Adrenal gland (tissue), 12 donors: ENCODE data around the gene SUSD6. TPM values are rescaled to one million over a fixed set of nuclear protein-coding genes. Genes with fewer than 3 reads are reported as not detected.

ENCODE experiments used
- DNase-seq, 7 donors: peaks; one replicate each; pipeline ENCODE4 v3.0.0-alpha.2; 2019 to 2020
- H3K27ac ChIP-seq, 5 donors: fragments of 200-600 bp; sonication (generic) in 4 of 5; 1 replicate in 3 of 5; 2 replicates in 2 of 5; pipeline versions ENCODE4 v1.5.1 to v1.8.0; 2016 to 2020; ENCODE audit warnings: mild to moderate bottlenecking in 1 of 5
- H3K27me3 ChIP-seq: fragments of 200-600 bp; 2 replicates; pipeline ENCODE4 v1.8.0; 2021
- H3K36me3 ChIP-seq, 2 donors: fragments of 200-600 bp; replicated peaks in 1 of 2; 1 replicate in 1 of 2; 2 replicates in 1 of 2; pipeline versions ENCODE4 v1.5.1 to v1.8.0; 2018 to 2022
- H3K4me1 ChIP-seq, 2 donors: fragments of 200-600 bp; replicated peaks in 1 of 2; 1 replicate in 1 of 2; 2 replicates in 1 of 2; pipeline versions ENCODE4 v1.5.1 to v1.8.0; 2018 to 2021
- H3K4me3 ChIP-seq, 4 donors: fragments of 200-600 bp; sonication (generic) in 3 of 4; one replicate each; pipeline ENCODE4 v1.5.1; 2016 to 2018
- H3K9me3 ChIP-seq, 3 donors: fragments of 200-600 bp; sonication (generic) in 1 of 3; replicated peaks in 1 of 3; 1 replicate in 2 of 3; 2 replicates in 1 of 3; pipeline versions ENCODE4 v1.5.1 to v1.8.0; 2016 to 2021
- POLR2A ChIP-seq, 2 donors: fragments of 450-650 bp; IDR thresholded peaks; one replicate each; pipeline ENCODE4 v1.6.1; 2017; ENCODE audit warnings: antibody characterized with exemption in 2 of 2, mild to moderate bottlenecking in 2 of 2, moderate library complexity in 1 of 2
- WGBS, 4 donors: extraction: QIAGEN DNeasy Blood & Tissue Kit in 2 of 4; methylation state at CpG; one replicate each; pipeline versions ENCODE4 v1.1.5 to v1.1.7; 2013 to 2017; 5-methylcytosine and 5-hydroxymethylcytosine counted together
- intact Hi-C, 2 donors: fragments of 100-400 bp; cut with DNase I; formaldehyde crosslinking; loops; one replicate each; pipeline versions ENCODE4 v1.14.1 to v1.15.0; 2022 to 2023
- polyA plus RNA-seq, 3 donors: library from polyadenylated mRNA; stranded (reverse); fragments of 200-250 nt in 2 of 3; fragments of 350-450 nt in 1 of 3; fragmentation: Illumina TruSeq in 1 of 3; extraction: RNeasy Lipid Tissue Mini Kit (QIAGEN cat#74804) in 1 of 3; gene quantifications; one replicate each; pipeline ENCODE4 v1.2.3, GENCODE V29; 2013 to 2014
- total RNA-seq, 9 donors: library from RNA; depleted of rRNA in 4 of 9; stranded (reverse); fragments of >200 nt in 4 of 9; fragments of 120-200 nt in 1 of 9; fragmentation: NEBNext Ultra II Directional in 1 of 9; extraction: Animal tissue kit (Norgen Biotek cat#: 25700) in 1 of 9; gene quantifications; one replicate each; pipeline versions ENCODE4 v1.1.0 to v1.2.4, GENCODE V29; 2013 to 2023
- TF ChIP-seq, protein P1 (sequence below), 6 experiments: fragments of 450-650 bp in 4 of 6; fragments of 200-600 bp in 2 of 6; sonication (generic) in 1 of 6; IDR thresholded peaks; 1 replicate in 5 of 6; 2 replicates in 1 of 6; pipeline versions ENCODE4 v1.5.1 to v1.8.0; 2016 to 2021; ENCODE audit warnings: antibody characterized with exemption in 6 of 6, mild to moderate bottlenecking in 2 of 6, moderate library complexity in 1 of 6
- donor health status: healthy with polysubstance abuse.
- donor health status: Bipolar disorder and iron deficiency.
- donor health status: DM: yes; HTN: yes; CAD: no.
- donor health status: DM: no; HTN: no; CAD: no.
- donor health status: DM: no; HTN: no; CAD: no.
- donor health status: DM: yes; HTN: yes; CAD: no.

The SUSD6 gene
- total and polyA plus RNA-seq, 12 donors = 7.8 to 75.5 (median 41.0) TPM

DNA sequence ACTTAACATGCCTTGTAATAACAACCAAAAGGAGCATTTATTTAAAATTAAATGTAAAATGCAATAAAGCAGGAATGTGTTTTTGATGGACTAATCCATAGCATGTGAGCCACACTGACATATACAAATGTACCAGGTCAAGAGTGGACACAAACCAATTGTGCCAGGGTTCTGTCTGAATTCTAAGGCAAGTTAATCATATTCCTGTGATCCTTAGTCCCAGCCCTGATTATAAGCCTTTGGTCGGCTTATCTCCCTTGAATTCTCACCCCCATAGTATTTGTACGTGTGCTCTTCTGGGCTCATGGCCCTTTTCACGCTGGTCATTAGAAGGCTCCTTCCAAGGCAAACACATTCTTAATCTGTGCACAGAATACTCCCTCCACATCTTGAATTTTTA, 144.9 kb downstream of the SUSD6 start:
- no peaks in the 10 kb centered on the region for H3K4me1 ChIP-seq
- no peak overlapping the region for H3K4me3 ChIP-seq
- H3K9me3 ChIP-seq = no peaks in the 10 kb centered on the region
- H3K27me3 ChIP-seq = no peaks in the 10 kb centered on the region
- TF ChIP-seq, protein P1, sequence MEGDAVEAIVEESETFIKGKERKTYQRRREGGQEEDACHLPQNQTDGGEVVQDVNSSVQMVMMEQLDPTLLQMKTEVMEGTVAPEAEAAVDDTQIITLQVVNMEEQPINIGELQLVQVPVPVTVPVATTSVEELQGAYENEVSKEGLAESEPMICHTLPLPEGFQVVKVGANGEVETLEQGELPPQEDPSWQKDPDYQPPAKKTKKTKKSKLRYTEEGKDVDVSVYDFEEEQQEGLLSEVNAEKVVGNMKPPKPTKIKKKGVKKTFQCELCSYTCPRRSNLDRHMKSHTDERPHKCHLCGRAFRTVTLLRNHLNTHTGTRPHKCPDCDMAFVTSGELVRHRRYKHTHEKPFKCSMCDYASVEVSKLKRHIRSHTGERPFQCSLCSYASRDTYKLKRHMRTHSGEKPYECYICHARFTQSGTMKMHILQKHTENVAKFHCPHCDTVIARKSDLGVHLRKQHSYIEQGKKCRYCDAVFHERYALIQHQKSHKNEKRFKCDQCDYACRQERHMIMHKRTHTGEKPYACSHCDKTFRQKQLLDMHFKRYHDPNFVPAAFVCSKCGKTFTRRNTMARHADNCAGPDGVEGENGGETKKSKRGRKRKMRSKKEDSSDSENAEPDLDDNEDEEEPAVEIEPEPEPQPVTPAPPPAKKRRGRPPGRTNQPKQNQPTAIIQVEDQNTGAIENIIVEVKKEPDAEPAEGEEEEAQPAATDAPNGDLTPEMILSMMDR (IDR thresholded peaks at IDR 0.05) = no peak
- no peak for TF ChIP-seq POLR2A (IDR thresholded peaks at IDR 0.05)
- no peak for DNase-seq
- H3K27ac ChIP-seq = no peak overlapping the region
- 72 to 91% (median 86%) methylated on average over 3 of the region's 3 CpGs for WGBS, 4 donors
- intact Hi-C loops = no loop called here
- no peaks in the 10 kb centered on the region for H3K36me3 ChIP-seq

DNA sequence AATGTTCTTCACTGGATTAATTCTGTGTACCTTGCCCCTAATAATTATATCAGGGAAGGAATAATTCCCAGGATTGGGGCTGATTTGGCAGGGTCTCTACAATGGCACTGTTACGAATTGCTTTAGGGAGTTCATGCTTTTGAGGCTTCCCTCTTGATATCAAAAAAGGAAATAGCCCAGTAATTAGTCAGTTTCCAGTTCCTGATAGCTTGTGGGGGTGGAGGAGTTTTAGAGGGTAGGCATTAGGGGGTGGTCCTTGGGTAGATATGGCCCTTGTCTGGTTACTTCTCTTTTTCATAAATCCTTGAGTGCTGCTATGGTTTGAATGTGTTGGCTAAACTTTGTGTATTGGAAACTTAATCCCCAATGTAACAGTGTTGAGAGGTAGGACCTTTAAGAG, 149.4 kb downstream of the SUSD6 start:
- H3K4me1 ChIP-seq = no peaks in the 10 kb centered on the region
- H3K27me3 ChIP-seq = no peaks in the 10 kb centered on the region
- TF ChIP-seq, protein P1 (IDR thresholded peaks at IDR 0.05) = no peak
- no peak for TF ChIP-seq POLR2A (IDR thresholded peaks at IDR 0.05)
- H3K27ac ChIP-seq = no peak overlapping the region
- intact Hi-C loops = no loop called here
- H3K4me3 ChIP-seq = no peak overlapping the region
- H3K36me3 ChIP-seq = no peaks in the 10 kb centered on the region
- 70 to 75% (median 74%) methylated on average over 1 of the region's 1 CpG for WGBS, 4 donors
- H3K9me3 ChIP-seq = no peaks in the 10 kb centered on the region
- no peak for DNase-seq

DNA sequence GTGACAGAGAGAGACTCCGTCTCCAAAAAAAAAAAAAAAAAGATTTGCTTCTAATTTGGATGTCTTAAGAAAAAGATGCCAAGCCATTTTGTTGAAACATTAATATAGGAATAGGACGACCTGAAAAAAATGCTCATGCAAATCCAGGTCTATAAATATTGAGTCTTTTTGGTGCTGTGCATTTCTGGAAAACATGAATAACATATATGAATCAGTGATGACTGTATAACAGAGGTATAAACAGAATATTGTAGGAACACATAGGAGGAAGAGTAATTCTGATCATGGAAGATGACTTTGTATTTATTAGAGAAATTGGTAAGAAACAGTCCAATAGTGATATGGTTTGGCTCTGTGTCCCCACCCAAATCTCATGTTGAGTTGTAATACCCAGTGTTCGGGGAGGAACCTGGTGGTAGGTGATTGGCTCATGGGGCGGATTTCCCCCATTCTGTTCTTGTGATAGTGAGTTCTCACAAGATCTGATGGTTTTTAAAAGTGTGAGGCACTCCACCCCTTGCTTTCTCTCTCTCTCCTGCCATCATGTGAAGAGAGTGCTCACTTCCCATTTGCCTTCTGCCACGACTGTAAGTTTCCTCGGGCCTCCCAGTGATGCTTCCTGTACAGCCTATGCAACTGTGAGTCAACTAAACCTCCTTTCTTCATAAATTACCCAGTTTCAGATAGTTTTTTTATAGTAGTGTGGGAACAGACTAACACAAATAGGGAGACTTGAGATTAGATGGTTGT, 152.5 kb downstream of the SUSD6 start:
- intact Hi-C loops = no loop called here
- 75 to 82% (median 79%) methylated on average over 6 of the region's 6 CpGs for WGBS, 4 donors

More for the DNA sequence above, 152.5 kb downstream of the SUSD6 start:
- no peak overlapping the region for H3K4me3 ChIP-seq
- no peak overlapping the region for H3K27ac ChIP-seq
- H3K4me1 ChIP-seq = peaks cover 15% of the 10 kb centered on the region in 2 donors
- H3K9me3 ChIP-seq = no peaks in the 10 kb centered on the region
- peaks cover 0 to 12% of the 10 kb centered on the region in 2 donors for H3K36me3 ChIP-seq
- DNase-seq = no peak
- H3K27me3 ChIP-seq = no peaks in the 10 kb centered on the region
- TF ChIP-seq, protein P1 (IDR thresholded peaks at IDR 0.05) = no peak
- TF ChIP-seq POLR2A (IDR thresholded peaks at IDR 0.05) = no peak

Other genes with a start within 250 kb of the SUSD6 start
- 100 to 1,000 TPM in 5 of 9 donors, 10 to 100 TPM in 4; 39.6 to 217 (median 127) TPM for gene ERH, start 213.3 kb upstream of the SUSD6 start, total RNA-seq
- gene ERH, start 213.3 kb upstream of the SUSD6 start, polyA plus RNA-seq = 100 to 1,000 TPM; 133 to 208 (median 161) TPM
- gene SLC39A9, start 212.9 kb upstream of the SUSD6 start, total RNA-seq = 100 to 1,000 TPM in 1 of 9 donors, 10 to 100 TPM in 8; 67.2 to 130 (median 74.2) TPM
- gene SLC39A9, start 212.9 kb upstream of the SUSD6 start, polyA plus RNA-seq = 10 to 100 TPM; 17.7 to 58.5 (median 23.8) TPM
- gene PLEKHD1, start 126.9 kb upstream of the SUSD6 start, total RNA-seq = under 1 TPM in 6 of 9 donors, not detected in 3; 0.06 to 0.25 (median 0.14) TPM
- under 1 TPM; 0.04 to 0.20 (median 0.16) TPM for gene PLEKHD1, start 126.9 kb upstream of the SUSD6 start, polyA plus RNA-seq
- under 1 TPM in 7 of 9 donors, not detected in 2; 0.04 to 0.61 (median 0.30) TPM for gene CCDC177, start 36.7 kb upstream of the SUSD6 start, total RNA-seq
- under 1 TPM in 2 of 3 donors, not detected in 1; 0.07 to 0.40 TPM for gene CCDC177, start 36.7 kb upstream of the SUSD6 start, polyA plus RNA-seq
- gene SRSF5, start 155.5 kb downstream of the SUSD6 start, total RNA-seq = 100 to 1,000 TPM; 144 to 387 (median 301) TPM
- 100 to 1,000 TPM; 296 to 912 (median 745) TPM for gene SRSF5, start 155.5 kb downstream of the SUSD6 start, polyA plus RNA-seq
- not detected for gene SLC10A1, start 185.6 kb downstream of the SUSD6 start, total RNA-seq
- not detected for gene SLC10A1, start 185.6 kb downstream of the SUSD6 start, polyA plus RNA-seq